Stimulated activated CD4-positive, alpha-beta T cell treated with anti-CD3 and anti-CD28 coated beads, Interleukin-1b, Interleukin-23, amount 100 ng/mL, for 48 hours (primary cell): ENCODE measurements around the gene PLK1.
"Not testable (repeated sequence)": the region's sequence is repeated elsewhere in the genome, so short reads cannot be mapped to it uniquely, and the experiment has no call there.

Source experiments
- DNase-seq: peaks from one replicate; pipeline ENCODE4 v3.0.0-alpha.2; 2020

PLK1 gene

GRCh38 chr16:23678430-23679273 is at the start of gene PLK1:
PLK1 (plus strand) TSS chr16:23678889; CDS start chr16:23678933, 44 bp downstream.
- DNase-seq = peak; percentile 86

GRCh38 chr16:23629516-23629915 is 49.2 kb upstream of the PLK1 start:
- DNase-seq = no peak

- not testable (repeated sequence) for DNase-seq
Observed at GRCh38 chr16:23631874-23632273, 46.8 kb upstream of the PLK1 start.

DNA sequence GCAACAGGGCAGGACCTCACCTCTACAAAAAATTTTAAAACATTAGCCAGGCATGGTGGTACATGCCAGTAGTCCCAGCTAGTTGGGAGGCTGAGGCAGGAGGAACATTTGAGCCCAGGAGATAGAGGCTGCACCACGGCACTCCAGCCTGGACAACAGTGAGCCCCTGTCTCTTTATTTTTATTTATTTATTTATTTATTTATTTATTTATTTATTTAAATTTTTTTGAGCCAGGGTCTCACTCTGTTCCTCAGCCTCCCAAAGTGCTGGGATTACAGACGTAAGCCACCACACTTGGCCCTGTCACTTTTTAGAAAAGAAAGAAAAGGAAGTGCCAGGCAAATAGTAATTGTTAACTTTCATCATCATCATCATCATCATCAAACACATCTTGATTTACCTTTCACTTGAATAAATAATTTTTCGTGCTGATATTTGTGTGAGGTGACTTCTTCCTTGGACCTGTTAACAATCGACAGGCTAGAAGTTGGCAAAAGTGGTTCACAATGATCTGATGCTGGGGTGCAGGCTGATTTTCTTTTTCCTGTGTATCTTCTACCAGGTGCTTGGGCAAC is 44.1 kb upstream of the PLK1 start:
- no peak for DNase-seq

GRCh38 chr16:23635958-23636357 is 42.7 kb upstream of the PLK1 start:
- no peak for DNase-seq

DNA sequence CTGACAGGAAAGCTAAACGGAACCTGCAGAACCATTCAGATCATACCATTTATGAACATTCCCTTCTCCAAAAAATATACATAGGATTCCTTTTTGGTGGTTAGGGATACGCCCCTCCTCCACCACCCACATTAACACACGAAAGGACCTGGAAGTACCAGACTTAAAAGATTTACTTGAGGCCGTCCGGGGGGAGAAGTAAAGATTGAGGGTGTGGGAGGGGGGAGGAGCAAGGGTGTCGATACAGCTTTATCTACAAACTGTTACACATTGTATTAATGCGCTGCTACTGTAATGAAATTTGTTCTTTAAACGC is 38.1 kb upstream of the PLK1 start:
- no peak for DNase-seq

DNA sequence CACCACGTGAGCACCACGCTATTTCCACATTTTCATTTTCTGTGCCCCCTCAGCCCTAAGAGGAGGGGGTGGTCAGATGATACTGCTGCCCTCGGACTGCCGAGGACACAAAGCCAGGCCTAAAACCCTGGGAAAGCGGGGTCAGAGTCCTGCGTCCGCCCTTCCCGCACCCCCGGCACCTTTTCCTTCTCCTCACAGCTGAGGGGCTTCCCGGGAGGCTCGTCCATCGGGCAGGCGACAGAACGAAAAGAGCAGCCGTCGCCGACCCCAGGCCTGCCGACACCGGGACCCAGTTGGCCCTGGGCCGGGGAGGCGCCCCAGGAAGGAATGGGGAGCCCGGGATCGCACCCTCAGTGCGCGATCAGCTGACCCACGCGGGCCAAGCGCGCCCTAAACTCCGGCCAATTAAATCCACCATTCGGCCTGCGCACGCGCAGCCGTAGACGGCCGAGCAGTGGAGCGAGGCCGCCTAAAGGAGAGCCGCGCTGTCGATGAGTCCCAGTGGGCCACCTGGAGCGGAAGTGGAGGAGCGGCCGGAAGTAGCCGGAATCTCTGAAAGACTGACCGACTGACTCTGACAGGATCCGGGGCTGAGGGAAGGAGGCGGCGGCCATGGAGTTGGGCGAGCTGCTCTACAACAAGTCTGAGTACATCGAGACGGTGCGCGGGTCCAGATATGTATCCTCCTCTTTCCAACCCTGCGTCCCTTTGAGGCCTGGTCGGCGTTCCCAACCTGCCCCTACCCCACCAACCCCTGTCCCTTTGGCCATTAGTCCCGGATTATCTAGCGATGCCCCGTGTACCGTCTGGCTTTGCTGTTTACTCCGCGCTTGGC is 37.5 kb upstream of the PLK1 start, which contains the start of the genes DCTN5 and PALB2:
Gene DCTN5, plus strand, starts transcription at position 536 of the 835 bp plus-strand sequence. Its CDS starts 77 bp downstream, at position 613.
Gene PALB2, minus strand, starts transcription at position 380 of the 835 bp plus-strand sequence. Its CDS starts 153 bp downstream, at position 227.
- DNase-seq = peak; percentile 92

DNA sequence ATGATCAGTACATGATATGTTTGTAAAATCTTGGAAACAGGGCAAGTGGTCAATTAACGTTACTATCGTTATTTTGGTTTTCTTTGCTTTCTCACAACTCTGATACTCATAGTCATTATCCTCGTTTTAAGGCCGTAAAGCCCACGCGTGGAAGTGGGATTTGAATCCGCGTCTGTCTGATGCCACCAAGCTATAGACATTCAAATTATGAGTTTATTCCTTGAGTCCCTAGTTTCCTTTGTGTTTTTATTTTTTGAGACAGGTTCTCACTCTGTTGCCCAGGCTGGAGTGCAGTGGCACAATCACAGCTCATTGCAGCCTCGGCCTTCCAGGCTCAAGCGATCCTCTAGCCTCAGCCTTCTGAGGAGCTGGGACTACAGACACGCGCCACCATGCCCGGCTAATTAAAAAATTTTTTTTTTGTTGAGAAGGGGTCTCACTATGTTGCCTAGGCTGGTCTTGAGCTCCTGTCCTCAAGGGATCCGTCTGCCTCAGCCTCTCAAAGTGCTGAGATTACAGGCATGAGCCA is 36.4 kb upstream of the PLK1 start:
- DNase-seq = no peak

- DNase-seq = no peak
Observed at GRCh38 chr16:23650674-23651416, 27.8 kb upstream of the PLK1 start.

DNA sequence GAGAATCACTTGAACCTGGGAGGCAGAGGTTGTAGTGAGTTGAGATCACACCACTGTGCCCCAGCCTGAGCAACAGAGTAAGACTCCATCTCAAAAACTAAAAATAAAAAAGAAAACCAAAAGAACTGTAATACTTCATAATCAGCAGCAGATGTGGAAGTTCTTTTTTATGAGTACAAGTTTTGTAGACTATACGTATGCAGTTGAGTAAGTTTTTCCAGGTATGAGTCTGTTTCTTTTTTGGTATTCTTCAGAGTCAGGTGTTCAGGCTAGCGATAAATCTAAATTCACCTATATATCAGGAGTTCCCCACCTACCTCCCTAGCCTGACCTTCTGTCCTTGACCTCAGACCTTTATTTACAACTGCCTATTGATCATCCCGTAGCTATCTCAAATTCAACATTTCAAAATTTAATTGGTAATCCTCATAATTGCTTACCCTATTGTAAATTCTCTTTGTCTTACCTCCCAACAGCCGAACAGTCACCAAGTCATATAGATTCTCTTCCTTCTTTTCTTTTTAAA is 26.7 kb upstream of the PLK1 start:
- DNase-seq = no peak

- no peak for DNase-seq
Observed at GRCh38 chr16:23663918-23664317, 14.8 kb upstream of the PLK1 start.

- DNase-seq = no peak
Observed at GRCh38 chr16:23666571-23667354, 11.9 kb upstream of the PLK1 start.

DNA sequence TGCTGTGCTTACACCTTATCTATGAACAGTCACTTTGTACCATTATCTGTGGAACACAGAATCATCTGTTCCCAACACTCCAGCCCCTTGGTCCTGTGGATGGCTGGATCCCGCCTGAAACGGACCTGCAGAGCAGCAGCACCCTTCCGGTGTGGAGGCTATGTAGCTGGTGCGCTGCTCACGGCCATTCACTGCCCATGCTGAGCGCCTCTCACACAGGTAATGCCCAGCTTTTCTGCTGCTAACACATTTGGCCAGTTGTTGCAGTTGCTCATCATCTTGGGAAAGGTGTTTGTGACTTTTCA is 11.4 kb upstream of the PLK1 start:
- no peak for DNase-seq

- DNase-seq = no peak
Observed at GRCh38 chr16:23668225-23668624, 10.5 kb upstream of the PLK1 start.

DNA sequence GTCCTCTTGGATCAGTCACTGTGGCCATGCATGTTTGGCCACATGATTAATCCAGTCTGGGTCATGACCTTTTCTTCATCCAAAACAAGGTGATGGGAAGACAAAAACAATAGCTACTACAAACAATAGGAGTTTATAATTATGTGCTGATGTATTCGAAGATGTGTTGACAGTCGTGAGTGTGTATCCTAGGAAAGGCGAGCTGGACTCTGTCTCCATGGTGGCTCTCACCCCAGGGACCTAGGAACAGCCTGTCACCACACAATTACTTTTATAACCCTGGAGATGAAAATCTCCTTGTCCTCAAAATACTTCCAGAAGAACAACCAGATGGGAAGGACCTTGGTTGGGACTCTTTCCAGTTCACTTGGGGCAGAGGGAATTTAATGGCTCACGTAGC is 9.8 kb upstream of the PLK1 start:
- no peak for DNase-seq

GRCh38 chr16:23670137-23670776 is 8.4 kb upstream of the PLK1 start:
- DNase-seq = peak; percentile 73

GRCh38 chr16:23673971-23674614 is 4.6 kb upstream of the PLK1 start:
- DNase-seq = no peak

- no peak for DNase-seq
Observed at GRCh38 chr16:23676924-23677480, 1.7 kb upstream of the PLK1 start.

- peak; percentile 23 for DNase-seq
Observed at GRCh38 chr16:23679274-23679985, 741 bp downstream of the PLK1 start.

DNA sequence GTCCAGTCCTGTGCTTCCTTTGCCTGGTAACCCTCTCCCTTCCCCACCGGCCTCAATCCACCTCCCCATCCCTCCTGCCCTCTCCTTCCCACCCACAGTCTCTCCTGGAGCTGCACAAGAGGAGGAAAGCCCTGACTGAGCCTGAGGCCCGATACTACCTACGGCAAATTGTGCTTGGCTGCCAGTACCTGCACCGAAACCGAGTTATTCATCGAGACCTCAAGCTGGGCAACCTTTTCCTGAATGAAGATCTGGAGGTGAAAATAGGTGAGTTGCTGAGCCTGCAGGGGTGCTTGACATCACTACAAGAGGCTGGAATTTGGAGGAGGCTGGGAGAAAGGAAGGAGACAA is 1.3 kb downstream of the PLK1 start:
- DNase-seq = no peak
